H9 (cell line): ENCODE results near the gene PIPOX. TPM values are rescaled to one million over a fixed set of nuclear protein-coding genes. Genes with fewer than 3 reads are reported as not detected.

Experiments used
- DNase-seq: peaks from one replicate; pipeline ENCODE4 v3.0.0-alpha.2; 2017
- H2AFZ ChIP-seq: one replicate; pipeline ENCODE4 v1.6.1; 2013; ENCODE audit warnings: mild to moderate bottlenecking, low read length, control low read depth, moderate library complexity
- H2AK5ac ChIP-seq: 2 replicates; pipeline ENCODE4 v1.6.1; 2013; ENCODE audit warnings: low read length, control low read depth, mixed read lengths; ENCODE audit not compliant: insufficient read length
- H2BK120ac ChIP-seq: one replicate; pipeline ENCODE4 v1.6.1; 2013; ENCODE audit warnings: low read depth, mild to moderate bottlenecking, low read length, control low read depth, inconsistent platforms; ENCODE audit not compliant: poor library complexity, severe bottlenecking
- H2BK12ac ChIP-seq: 2 replicates; pipeline ENCODE4 v1.6.1; 2013; ENCODE audit warnings: low read length, control low read depth, mixed read lengths, low read depth; ENCODE audit not compliant: insufficient read length
- H2BK15ac ChIP-seq: 2 replicates; pipeline ENCODE4 v1.6.1; 2013; ENCODE audit warnings: low read depth, low read length, control low read depth
- H2BK20ac ChIP-seq: one replicate; pipeline ENCODE4 v1.6.1; 2013; ENCODE audit warnings: low read depth, mild to moderate bottlenecking, low read length, control low read depth, inconsistent platforms; ENCODE audit not compliant: poor library complexity, severe bottlenecking
- H2BK5ac ChIP-seq: 2 replicates; pipeline ENCODE4 v1.6.1; 2013; ENCODE audit warnings: low read length, control low read depth, mixed read lengths; ENCODE audit not compliant: insufficient read length
- H3K14ac ChIP-seq: 2 replicates; pipeline ENCODE4 v1.6.1; 2013; ENCODE audit warnings: low read length, control low read depth; ENCODE audit not compliant: insufficient read depth
- H3K18ac ChIP-seq: 2 replicates; pipeline ENCODE4 v1.6.1; 2013; ENCODE audit warnings: low read depth, mild to moderate bottlenecking, mixed read lengths, low read length, control low read depth; ENCODE audit not compliant: insufficient read length
- H3K23ac ChIP-seq: 2 replicates; pipeline ENCODE4 v1.6.1; 2013; ENCODE audit warnings: low read length, control low read depth, mixed read lengths, low read depth; ENCODE audit not compliant: insufficient read length
- H3K23me2 ChIP-seq: 2 replicates; pipeline ENCODE4 v1.6.1; 2013; ENCODE audit warnings: low read depth, mild to moderate bottlenecking, mixed read lengths, low read length, control low read depth; ENCODE audit not compliant: insufficient read length, poor library complexity, severe bottlenecking
- H3K27ac ChIP-seq: 2 replicates; pipeline ENCODE4 v1.5.1; 2013; ENCODE audit warnings: low read length, control low read depth, mixed read lengths, low read depth; ENCODE audit not compliant: insufficient read length
- H3K27me3 ChIP-seq: 2 replicates; pipeline ENCODE4 v1.6.1; 2013; ENCODE audit warnings: low read length, control low read depth, inconsistent platforms; ENCODE audit not compliant: insufficient read depth
- H3K4ac ChIP-seq: 2 replicates; pipeline ENCODE4 v1.6.1; 2013; ENCODE audit warnings: low read depth, mild to moderate bottlenecking, control low read depth, inconsistent platforms, low read length, moderate library complexity
- H3K4me1 ChIP-seq: 2 replicates; pipeline ENCODE4 v1.6.1; 2013; ENCODE audit warnings: low read length, control low read depth, inconsistent platforms; ENCODE audit not compliant: insufficient read depth
- H3K4me2 ChIP-seq: 2 replicates; pipeline ENCODE4 v1.6.1; 2013; ENCODE audit warnings: low read length, control low read depth, mixed read lengths; ENCODE audit not compliant: insufficient read length, insufficient read depth
- H3K56ac ChIP-seq: 2 replicates; pipeline ENCODE4 v1.6.1; 2013; ENCODE audit warnings: low read depth, mild to moderate bottlenecking, mixed read lengths, low read length, control low read depth; ENCODE audit not compliant: insufficient read length
- H3K79me1 ChIP-seq: 2 replicates; pipeline ENCODE4 v1.6.1; 2013; ENCODE audit warnings: low read depth, mild to moderate bottlenecking, moderate library complexity, low read length, control low read depth, inconsistent platforms; ENCODE audit not compliant: insufficient read depth, poor library complexity, severe bottlenecking
- H3K79me2 ChIP-seq: 2 replicates; pipeline ENCODE4 v1.6.1; 2013; ENCODE audit warnings: low read length, control low read depth, inconsistent platforms; ENCODE audit not compliant: insufficient read depth
- H3K9ac ChIP-seq: 2 replicates; pipeline ENCODE4 v1.6.1; 2013; ENCODE audit warnings: low read length, control low read depth, mixed read lengths; ENCODE audit not compliant: insufficient read length; ENCODE audit errors: extremely low read depth
- H3K9me3 ChIP-seq: one replicate; pipeline ENCODE4 v1.6.1; 2013; ENCODE audit warnings: low read depth, low read length, inconsistent platforms; ENCODE audit not compliant: control insufficient read depth
- H3T11ph ChIP-seq: one replicate; pipeline ENCODE4 v1.6.1; 2013; ENCODE audit warnings: mild to moderate bottlenecking, low read length, control low read depth, inconsistent platforms
- H4K20me1 ChIP-seq: one replicate; pipeline ENCODE4 v1.6.1; 2013; ENCODE audit not compliant: control insufficient read depth, insufficient read length, insufficient read depth
- H4K5ac ChIP-seq: 2 replicates; pipeline ENCODE4 v1.6.1; 2013; ENCODE audit warnings: low read depth, mild to moderate bottlenecking, mixed read lengths, low read length, control low read depth; ENCODE audit not compliant: insufficient read length
- H4K8ac ChIP-seq: replicated peaks from 2 replicates; pipeline ENCODE4 v1.6.1; 2013; ENCODE audit warnings: low read length, control low read depth, mixed read lengths, low read depth; ENCODE audit not compliant: insufficient read length
- H4K91ac ChIP-seq: 2 replicates; pipeline ENCODE4 v1.6.1; 2013; ENCODE audit warnings: low read depth, mild to moderate bottlenecking, moderate library complexity, mixed read lengths, low read length, control low read depth; ENCODE audit not compliant: insufficient read length
- H3K27ac Mint-ChIP-seq, 3 experiments: 2 replicates in 2 of 3; 3 replicates in 1 of 3; pipeline ENCODE4 v1.8.0; 2020 to 2021; ENCODE audit warnings: mixed read lengths in 3 of 3, mild to moderate bottlenecking in 1 of 3, moderate library complexity in 1 of 3
- H3K27me3 Mint-ChIP-seq: 2 replicates; pipeline ENCODE4 v1.8.0; 2021; ENCODE audit warnings: low read depth, mild to moderate bottlenecking, moderate library complexity, mixed read lengths
- H3K36me3 Mint-ChIP-seq, 3 experiments: 2 replicates in 2 of 3; 3 replicates in 1 of 3; pipeline ENCODE4 v1.8.0; 2020 to 2021; ENCODE audit warnings: low read depth in 3 of 3, mixed read lengths in 3 of 3; ENCODE audit not compliant: insufficient read depth in 1 of 3
- H3K4me1 Mint-ChIP-seq, 2 experiments: 2 replicates each; pipeline ENCODE4 v1.8.0; 2020; ENCODE audit warnings: mixed read lengths in 2 of 2
- H3K4me3 Mint-ChIP-seq, 2 experiments: 2 replicates in 1 of 2; 3 replicates in 1 of 2; pipeline ENCODE4 v1.8.0; 2020 to 2021; ENCODE audit warnings: mild to moderate bottlenecking in 2 of 2, mixed read lengths in 2 of 2, moderate library complexity in 1 of 2
- H3K9me3 Mint-ChIP-seq, 2 experiments: 2 replicates in 1 of 2; 3 replicates in 1 of 2; pipeline ENCODE4 v1.8.0; 2020; ENCODE audit warnings: mild to moderate bottlenecking in 2 of 2, mixed read lengths in 2 of 2, moderate library complexity in 1 of 2
- WGBS: extraction: QIAGEN DNeasy Blood & Tissue Kit; methylation state at CpG from one replicate; pipeline ENCODE4 v1.1.7; 2013; ENCODE audit warnings: missing lambda C conversion rate, low lambda C conversion rate, mixed read lengths; ENCODE audit not compliant: insufficient read length; ENCODE audit errors: extremely low coverage; 5-methylcytosine and 5-hydroxymethylcytosine counted together
- total RNA-seq: library from RNA; stranded (reverse); gene quantifications from 2 replicates; pipeline ENCODE4 v1.2.1, GENCODE V29; 2021
- TF ChIP-seq, protein P1 (sequence below): fragments of 200-600 bp; sonication (generic); conservative IDR thresholded peaks from 3 replicates; pipeline ENCODE4 v1.8.0; 2021; ENCODE audit warnings: antibody characterized with exemption, mild to moderate bottlenecking

PIPOX gene
- total RNA-seq, 1 experiment from 2014 or later: 30.1 TPM

DNA sequence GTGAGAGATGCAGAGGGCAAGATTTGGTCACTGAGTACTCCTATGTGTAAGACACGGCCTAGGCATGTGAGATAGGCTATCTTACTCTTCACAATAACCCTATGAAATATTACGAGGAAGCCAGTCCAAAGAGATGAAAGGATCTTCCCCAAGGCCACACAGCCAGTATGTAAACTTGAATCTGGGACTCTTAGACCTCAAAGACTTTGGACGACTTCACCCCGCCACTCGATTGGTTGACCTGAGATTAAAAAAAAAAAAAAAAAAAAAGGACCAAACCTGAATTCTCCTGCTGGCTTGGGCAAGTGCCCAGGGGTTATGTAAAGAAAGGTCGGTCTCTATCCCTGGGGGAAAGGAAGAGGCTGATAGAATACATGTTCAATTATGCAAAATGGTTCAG lies 33.1 kb downstream of the PIPOX start:
- Histone ChIP-seq H2BK20ac (no peak overlapping the region), H4K5ac (no peak overlapping the region), H2AFZ (no peak overlapping the region), H2BK12ac (no peak overlapping the region), H4K91ac (no peak overlapping the region), H3K14ac (no peak overlapping the region), H3K4ac (no peak overlapping the region), H3K4me1 (peaks cover 7% of the 10 kb centered on the region; the same call in 1 of the 2 replicates), H3K79me2 (no peaks in the 10 kb centered on the region), H2BK120ac (no peak overlapping the region), H3K27ac (no peak overlapping the region), H3K23ac (no peak overlapping the region), H3K79me1 (no peaks in the 10 kb centered on the region), H2BK15ac (no peak overlapping the region), H4K20me1 (no peaks in the 10 kb centered on the region), H3K18ac (no peak overlapping the region), H3K9ac (no peak overlapping the region), H3T11ph (no peak overlapping the region), H2AK5ac (no peak overlapping the region), H3K23me2 (no peaks in the 10 kb centered on the region), H3K9me3 (no peaks in the 10 kb centered on the region), H3K27me3 (no peaks in the 10 kb centered on the region), H3K4me2 (no peak overlapping the region), H4K8ac (no peak overlapping the region), H3K56ac (no peak overlapping the region), H2BK5ac (no peak overlapping the region)
- H3K36me3 Mint-ChIP-seq: peaks cover 8 to 16% (median 8%) of the 10 kb centered on the region in 3 experiments; a peak in 6 of 7 replicates
- WGBS: no CpG with 5 or more reads among the region's 6 CpGs
- TF ChIP-seq, protein P1, sequence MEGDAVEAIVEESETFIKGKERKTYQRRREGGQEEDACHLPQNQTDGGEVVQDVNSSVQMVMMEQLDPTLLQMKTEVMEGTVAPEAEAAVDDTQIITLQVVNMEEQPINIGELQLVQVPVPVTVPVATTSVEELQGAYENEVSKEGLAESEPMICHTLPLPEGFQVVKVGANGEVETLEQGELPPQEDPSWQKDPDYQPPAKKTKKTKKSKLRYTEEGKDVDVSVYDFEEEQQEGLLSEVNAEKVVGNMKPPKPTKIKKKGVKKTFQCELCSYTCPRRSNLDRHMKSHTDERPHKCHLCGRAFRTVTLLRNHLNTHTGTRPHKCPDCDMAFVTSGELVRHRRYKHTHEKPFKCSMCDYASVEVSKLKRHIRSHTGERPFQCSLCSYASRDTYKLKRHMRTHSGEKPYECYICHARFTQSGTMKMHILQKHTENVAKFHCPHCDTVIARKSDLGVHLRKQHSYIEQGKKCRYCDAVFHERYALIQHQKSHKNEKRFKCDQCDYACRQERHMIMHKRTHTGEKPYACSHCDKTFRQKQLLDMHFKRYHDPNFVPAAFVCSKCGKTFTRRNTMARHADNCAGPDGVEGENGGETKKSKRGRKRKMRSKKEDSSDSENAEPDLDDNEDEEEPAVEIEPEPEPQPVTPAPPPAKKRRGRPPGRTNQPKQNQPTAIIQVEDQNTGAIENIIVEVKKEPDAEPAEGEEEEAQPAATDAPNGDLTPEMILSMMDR: no peak
- no peaks in the 10 kb centered on the region for H3K9me3 Mint-ChIP-seq
- no peak for DNase-seq
- peak overlapping the region in 1 of 2 experiments; percentile 16; a peak in 1 of 5 replicates for H3K4me3 Mint-ChIP-seq
- no peak overlapping the region for H3K27ac Mint-ChIP-seq
- H3K27me3 Mint-ChIP-seq: no peaks in the 10 kb centered on the region; the same call in 1 of the 2 replicates
- peaks cover 43 to 65% of the 10 kb centered on the region in 2 experiments for H3K4me1 Mint-ChIP-seq
